Right lobe of liver (tissue), 4 donors: ENCODE data around the gene SERPINE1.

Source experiments
- POLR2A ChIP-seq: fragments of 450-650 bp; IDR thresholded peaks from one replicate; pipeline ENCODE4 v1.6.1; 2017; ENCODE audit warnings: antibody characterized with exemption, mild to moderate bottlenecking
- TF ChIP-seq, protein P1 (sequence below), 4 donors: fragments of 200-600 bp in 3 of 4; fragments of 450-650 bp in 1 of 4; IDR thresholded peaks; one replicate each; pipeline versions ENCODE4 v1.5.1 to v1.8.0; 2016 to 2022; ENCODE audit warnings: antibody characterized with exemption in 4 of 4, mild to moderate bottlenecking in 2 of 4
- donor health status: DM: no; HTN: no; CAD: no.
- donor health status: DM: no; HTN: no; CAD: no.
- donor health status: DM: no; HTN: yes; CAD: no.

- TF ChIP-seq, protein P1, sequence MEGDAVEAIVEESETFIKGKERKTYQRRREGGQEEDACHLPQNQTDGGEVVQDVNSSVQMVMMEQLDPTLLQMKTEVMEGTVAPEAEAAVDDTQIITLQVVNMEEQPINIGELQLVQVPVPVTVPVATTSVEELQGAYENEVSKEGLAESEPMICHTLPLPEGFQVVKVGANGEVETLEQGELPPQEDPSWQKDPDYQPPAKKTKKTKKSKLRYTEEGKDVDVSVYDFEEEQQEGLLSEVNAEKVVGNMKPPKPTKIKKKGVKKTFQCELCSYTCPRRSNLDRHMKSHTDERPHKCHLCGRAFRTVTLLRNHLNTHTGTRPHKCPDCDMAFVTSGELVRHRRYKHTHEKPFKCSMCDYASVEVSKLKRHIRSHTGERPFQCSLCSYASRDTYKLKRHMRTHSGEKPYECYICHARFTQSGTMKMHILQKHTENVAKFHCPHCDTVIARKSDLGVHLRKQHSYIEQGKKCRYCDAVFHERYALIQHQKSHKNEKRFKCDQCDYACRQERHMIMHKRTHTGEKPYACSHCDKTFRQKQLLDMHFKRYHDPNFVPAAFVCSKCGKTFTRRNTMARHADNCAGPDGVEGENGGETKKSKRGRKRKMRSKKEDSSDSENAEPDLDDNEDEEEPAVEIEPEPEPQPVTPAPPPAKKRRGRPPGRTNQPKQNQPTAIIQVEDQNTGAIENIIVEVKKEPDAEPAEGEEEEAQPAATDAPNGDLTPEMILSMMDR (IDR thresholded peaks at IDR 0.05): no peak
- no peak for TF ChIP-seq POLR2A
Observed at GRCh38 chr7:101168412-101169049, 41.6 kb downstream of the SERPINE1 start.
